Astrocyte (in vitro differentiated cells and primary cell): ENCODE measurements around the gene CCNL2.

Source experiments
- EZH2 ChIP-seq: IDR thresholded peaks from 2 replicates; pipeline ENCODE4 v1.6.1; 2012; ENCODE audit warnings: mild to moderate bottlenecking, low read length, inconsistent platforms; ENCODE audit not compliant: insufficient read depth
- TF ChIP-seq, protein P1 (sequence below): IDR thresholded peaks from 2 replicates; pipeline ENCODE4 v1.5.1; 2011; ENCODE audit warnings: low read depth, mild to moderate bottlenecking, inconsistent platforms, low read length, moderate library complexity; ENCODE audit not compliant: insufficient read depth

GRCh38 chr1:1426496-1427105 lies 27.5 kb upstream of the CCNL2 start:
- TF ChIP-seq, protein P1, sequence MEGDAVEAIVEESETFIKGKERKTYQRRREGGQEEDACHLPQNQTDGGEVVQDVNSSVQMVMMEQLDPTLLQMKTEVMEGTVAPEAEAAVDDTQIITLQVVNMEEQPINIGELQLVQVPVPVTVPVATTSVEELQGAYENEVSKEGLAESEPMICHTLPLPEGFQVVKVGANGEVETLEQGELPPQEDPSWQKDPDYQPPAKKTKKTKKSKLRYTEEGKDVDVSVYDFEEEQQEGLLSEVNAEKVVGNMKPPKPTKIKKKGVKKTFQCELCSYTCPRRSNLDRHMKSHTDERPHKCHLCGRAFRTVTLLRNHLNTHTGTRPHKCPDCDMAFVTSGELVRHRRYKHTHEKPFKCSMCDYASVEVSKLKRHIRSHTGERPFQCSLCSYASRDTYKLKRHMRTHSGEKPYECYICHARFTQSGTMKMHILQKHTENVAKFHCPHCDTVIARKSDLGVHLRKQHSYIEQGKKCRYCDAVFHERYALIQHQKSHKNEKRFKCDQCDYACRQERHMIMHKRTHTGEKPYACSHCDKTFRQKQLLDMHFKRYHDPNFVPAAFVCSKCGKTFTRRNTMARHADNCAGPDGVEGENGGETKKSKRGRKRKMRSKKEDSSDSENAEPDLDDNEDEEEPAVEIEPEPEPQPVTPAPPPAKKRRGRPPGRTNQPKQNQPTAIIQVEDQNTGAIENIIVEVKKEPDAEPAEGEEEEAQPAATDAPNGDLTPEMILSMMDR, result no peak
- no peak for TF ChIP-seq EZH2
